ENCODE results near the gene ABHD17A.
"Not testable (repeated sequence)": the region's sequence is repeated elsewhere in the genome, so short reads cannot be mapped to it uniquely, and the experiment has no call there.

ABHD17A gene

GRCh38 chr19:1910177-1910576 lies 24.9 kb upstream of the ABHD17A start:
- DNase-seq (ENCODE audit: low read depth), result no peak

- no peak for DNase-seq (ENCODE audit: low read depth)
These were observed 24.4 kb upstream of the ABHD17A start for GRCh38 chr19:1909761-1910080.

- DNase-seq (ENCODE audit: low read depth), result no peak
These were observed 23.0 kb upstream of the ABHD17A start for GRCh38 chr19:1908364-1908678.

- no peak for DNase-seq (ENCODE audit: low read depth)
These were observed 22.5 kb upstream of the ABHD17A start for GRCh38 chr19:1907563-1908363.

- no peak for DNase-seq (ENCODE audit: low read depth)
These were observed 21.8 kb upstream of the ABHD17A start for GRCh38 chr19:1906985-1907562.

GRCh38 chr19:1905863-1906375 lies 20.6 kb upstream of the ABHD17A start:
- no peak for DNase-seq (ENCODE audit: low read depth)

GRCh38 chr19:1905110-1905862 lies 20.0 kb upstream of the ABHD17A start, which contains the start of the genes ADAT3 and SCAMP4:
ADAT3 (plus strand) TSS chr19:1905399; CDS start chr19:1912048, 6,649 bp downstream.
SCAMP4 (plus strand) TSS chr19:1905399; CDS start chr19:1915020, 9,621 bp downstream.
- DNase-seq (ENCODE audit: low read depth), result peak; percentile 98

GRCh38 chr19:1904860-1905109 lies 19.5 kb upstream of the ABHD17A start:
- no peak for DNase-seq (ENCODE audit: low read depth)

- no peak for DNase-seq (ENCODE audit: low read depth)
These were observed 17.6 kb upstream of the ABHD17A start for GRCh38 chr19:1902923-1903322.

- no peak for DNase-seq (ENCODE audit: low read depth)
These were observed 16.7 kb upstream of the ABHD17A start for GRCh38 chr19:1901940-1902404.

- no peak for DNase-seq (ENCODE audit: low read depth)
These were observed 11.2 kb upstream of the ABHD17A start for GRCh38 chr19:1896508-1896907.

GRCh38 chr19:1893791-1894190 lies 8.5 kb upstream of the ABHD17A start:
- DNase-seq (ENCODE audit: low read depth), result no peak

- DNase-seq (ENCODE audit: low read depth), result no peak
These were observed 4.6 kb upstream of the ABHD17A start for GRCh38 chr19:1889907-1890306.

- DNase-seq (ENCODE audit: low read depth), result no peak
These were observed 3.1 kb upstream of the ABHD17A start for GRCh38 chr19:1888385-1888784.

- not testable (repeated sequence) for DNase-seq (ENCODE audit: low read depth)
These were observed 1.1 kb upstream of the ABHD17A start for GRCh38 chr19:1886360-1886759.

- DNase-seq (ENCODE audit: low read depth), result no peak
These were observed 469 bp downstream of the ABHD17A start for GRCh38 chr19:1884719-1885334.

- DNase-seq (ENCODE audit: low read depth), result peak; percentile 26
These were observed 991 bp downstream of the ABHD17A start for GRCh38 chr19:1884291-1884718.

GRCh38 chr19:1883784-1884183 lies 1.5 kb downstream of the ABHD17A start:
- no peak for DNase-seq (ENCODE audit: low read depth)

- no peak for DNase-seq (ENCODE audit: low read depth)
These were observed 2.3 kb downstream of the ABHD17A start for GRCh38 chr19:1882786-1883692.

GRCh38 chr19:1882089-1882785 lies 3.1 kb downstream of the ABHD17A start:
- peak; percentile 60 for DNase-seq (ENCODE audit: low read depth)
